ENCODE results near the gene TCFL5. TPM values are rescaled to one million over a fixed set of nuclear protein-coding genes. Genes with fewer than 3 reads are reported as not detected.

The TCFL5 gene
- total RNA-seq, 1 donor = 23.7 TPM

GRCh38 chr20:62795023-62795761 lies 66.4 kb downstream of the TCFL5 start:
- peak overlapping the region; percentile 69 for H3K4me3 ChIP-seq (ENCODE audit: low read depth, low read length)
- peak; percentile 44 for DNase-seq (ENCODE audit: low read depth)
- TF ChIP-seq, protein P1, sequence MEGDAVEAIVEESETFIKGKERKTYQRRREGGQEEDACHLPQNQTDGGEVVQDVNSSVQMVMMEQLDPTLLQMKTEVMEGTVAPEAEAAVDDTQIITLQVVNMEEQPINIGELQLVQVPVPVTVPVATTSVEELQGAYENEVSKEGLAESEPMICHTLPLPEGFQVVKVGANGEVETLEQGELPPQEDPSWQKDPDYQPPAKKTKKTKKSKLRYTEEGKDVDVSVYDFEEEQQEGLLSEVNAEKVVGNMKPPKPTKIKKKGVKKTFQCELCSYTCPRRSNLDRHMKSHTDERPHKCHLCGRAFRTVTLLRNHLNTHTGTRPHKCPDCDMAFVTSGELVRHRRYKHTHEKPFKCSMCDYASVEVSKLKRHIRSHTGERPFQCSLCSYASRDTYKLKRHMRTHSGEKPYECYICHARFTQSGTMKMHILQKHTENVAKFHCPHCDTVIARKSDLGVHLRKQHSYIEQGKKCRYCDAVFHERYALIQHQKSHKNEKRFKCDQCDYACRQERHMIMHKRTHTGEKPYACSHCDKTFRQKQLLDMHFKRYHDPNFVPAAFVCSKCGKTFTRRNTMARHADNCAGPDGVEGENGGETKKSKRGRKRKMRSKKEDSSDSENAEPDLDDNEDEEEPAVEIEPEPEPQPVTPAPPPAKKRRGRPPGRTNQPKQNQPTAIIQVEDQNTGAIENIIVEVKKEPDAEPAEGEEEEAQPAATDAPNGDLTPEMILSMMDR (IDR thresholded peaks at IDR 0.05; ENCODE audit: insufficient read depth, low read length) = no peak

DNA sequence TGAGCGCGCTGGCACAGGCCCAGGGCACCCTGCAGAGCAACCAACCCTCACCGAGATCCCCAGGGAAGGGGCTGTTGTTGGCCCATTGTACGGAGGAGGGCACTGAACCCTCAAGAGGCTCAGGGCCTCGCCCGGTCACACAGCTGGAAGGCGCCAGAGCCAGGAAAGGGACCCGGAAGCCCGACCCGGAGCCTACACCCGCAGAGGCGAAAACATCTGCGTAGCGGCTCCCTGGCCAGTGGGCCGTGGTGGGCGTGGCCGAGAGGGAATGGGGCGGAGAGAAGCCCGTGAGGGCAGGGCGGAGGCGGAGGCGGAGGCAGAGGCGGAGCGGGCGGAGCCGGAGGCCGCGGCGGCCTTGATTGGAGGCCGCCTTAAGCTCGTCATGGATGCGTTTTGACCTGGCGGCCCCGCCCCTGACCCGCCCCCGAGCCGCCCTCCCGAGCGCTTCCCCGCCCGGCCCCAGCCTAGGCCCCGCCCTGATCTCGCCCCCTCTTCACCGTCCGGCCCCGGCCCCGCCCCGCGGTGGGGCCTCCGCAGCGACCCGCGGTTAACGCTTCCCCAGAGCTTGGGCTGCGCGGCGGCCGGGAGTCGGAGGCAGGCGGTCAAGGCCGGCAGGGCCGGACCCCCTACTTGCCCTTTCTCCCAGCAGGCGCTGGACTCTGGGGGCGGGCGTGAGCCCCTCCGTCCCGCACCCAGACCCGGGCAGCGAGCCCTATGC lies 67.5 kb downstream of the TCFL5 start:
- peak overlapping the region; percentile 69 for H3K4me3 ChIP-seq (ENCODE audit: low read depth, low read length)
- TF ChIP-seq, protein P1 (IDR thresholded peaks at IDR 0.05; ENCODE audit: insufficient read depth, low read length) = no peak
- peak; percentile 91 for DNase-seq (ENCODE audit: low read depth)

GRCh38 chr20:62793757-62794006 lies 67.9 kb downstream of the TCFL5 start:
- TF ChIP-seq, protein P1 (IDR thresholded peaks at IDR 0.05; ENCODE audit: insufficient read depth, low read length) = no peak
- H3K4me3 ChIP-seq (ENCODE audit: low read depth, low read length) = peak overlapping the region; percentile 47
- no peak for DNase-seq (ENCODE audit: low read depth)

DNA sequence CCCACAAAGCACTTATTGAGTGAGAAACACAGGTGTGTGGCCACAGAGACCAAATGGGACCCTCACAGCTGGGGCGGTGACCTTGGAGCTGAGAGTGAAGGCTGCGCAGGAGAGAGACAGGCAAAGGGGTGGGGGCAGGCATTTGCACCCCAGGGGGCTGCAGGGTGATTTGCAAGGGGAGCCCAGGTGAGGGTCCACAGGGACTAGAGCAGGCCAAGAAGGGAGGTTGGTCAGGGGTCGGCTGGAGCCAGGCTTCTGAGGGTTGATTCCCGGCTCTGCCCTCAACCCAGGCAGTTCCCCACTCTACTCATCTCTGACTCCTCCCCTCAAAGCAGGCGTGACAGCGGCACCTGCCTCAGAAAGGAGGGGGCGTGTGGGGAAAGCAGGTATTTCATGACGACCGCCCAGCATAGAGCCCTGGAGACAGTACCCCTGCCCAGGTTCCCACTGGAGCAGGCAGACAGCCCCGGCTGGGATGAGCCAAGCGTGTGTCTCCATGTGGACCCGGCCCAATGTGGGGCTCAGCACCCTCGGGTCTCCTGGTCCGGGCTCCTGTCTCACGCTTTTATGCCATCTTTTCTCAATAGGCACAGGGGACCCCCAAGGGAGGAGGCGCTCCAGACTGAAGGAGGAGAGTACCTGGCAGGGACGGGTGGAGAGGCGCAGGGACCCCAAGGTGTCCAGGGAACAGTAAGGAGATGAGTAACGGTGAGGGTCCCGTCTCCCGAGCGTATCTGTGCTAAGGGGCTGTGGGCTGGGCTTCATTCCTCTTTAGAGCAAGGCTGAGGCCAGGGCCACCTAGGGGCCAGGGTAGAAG lies 68.5 kb downstream of the TCFL5 start:
- TF ChIP-seq, protein P1 (IDR thresholded peaks at IDR 0.05; ENCODE audit: insufficient read depth, low read length) = no peak
- no peak overlapping the region for H3K4me3 ChIP-seq (ENCODE audit: low read depth, low read length)
- DNase-seq (ENCODE audit: low read depth) = no peak

- H3K4me3 ChIP-seq (ENCODE audit: low read depth, low read length) = no peak overlapping the region
- TF ChIP-seq, protein P1 (IDR thresholded peaks at IDR 0.05; ENCODE audit: insufficient read depth, low read length) = no peak
- peak; percentile 15 for DNase-seq (ENCODE audit: low read depth)
These were observed 69.3 kb downstream of the TCFL5 start for GRCh38 chr20:62792182-62792939.

Data from fibroblast of the aortic adventitia (primary cell).